H9 (cell line): Measurements from ENCODE around the gene DMBT1. TPM values are rescaled to one million over a fixed set of nuclear protein-coding genes. Genes with fewer than 3 reads are reported as not detected.

Source experiments
- DNase-seq: peaks from one replicate; pipeline ENCODE4 v3.0.0-alpha.2; 2017
- H2AFZ ChIP-seq: one replicate; pipeline ENCODE4 v1.6.1; 2013; ENCODE audit warnings: mild to moderate bottlenecking, low read length, control low read depth, moderate library complexity
- H2AK5ac ChIP-seq: 2 replicates; pipeline ENCODE4 v1.6.1; 2013; ENCODE audit warnings: low read length, control low read depth, mixed read lengths; ENCODE audit not compliant: insufficient read length
- H2BK120ac ChIP-seq: one replicate; pipeline ENCODE4 v1.6.1; 2013; ENCODE audit warnings: low read depth, mild to moderate bottlenecking, low read length, control low read depth, inconsistent platforms; ENCODE audit not compliant: poor library complexity, severe bottlenecking
- H2BK12ac ChIP-seq: 2 replicates; pipeline ENCODE4 v1.6.1; 2013; ENCODE audit warnings: low read length, control low read depth, mixed read lengths, low read depth; ENCODE audit not compliant: insufficient read length
- H2BK15ac ChIP-seq: 2 replicates; pipeline ENCODE4 v1.6.1; 2013; ENCODE audit warnings: low read depth, low read length, control low read depth
- H2BK20ac ChIP-seq: one replicate; pipeline ENCODE4 v1.6.1; 2013; ENCODE audit warnings: low read depth, mild to moderate bottlenecking, low read length, control low read depth, inconsistent platforms; ENCODE audit not compliant: poor library complexity, severe bottlenecking
- H2BK5ac ChIP-seq: 2 replicates; pipeline ENCODE4 v1.6.1; 2013; ENCODE audit warnings: low read length, control low read depth, mixed read lengths; ENCODE audit not compliant: insufficient read length
- H3K14ac ChIP-seq: 2 replicates; pipeline ENCODE4 v1.6.1; 2013; ENCODE audit warnings: low read length, control low read depth; ENCODE audit not compliant: insufficient read depth
- H3K18ac ChIP-seq: 2 replicates; pipeline ENCODE4 v1.6.1; 2013; ENCODE audit warnings: low read depth, mild to moderate bottlenecking, mixed read lengths, low read length, control low read depth; ENCODE audit not compliant: insufficient read length
- H3K23ac ChIP-seq: 2 replicates; pipeline ENCODE4 v1.6.1; 2013; ENCODE audit warnings: low read length, control low read depth, mixed read lengths, low read depth; ENCODE audit not compliant: insufficient read length
- H3K23me2 ChIP-seq: 2 replicates; pipeline ENCODE4 v1.6.1; 2013; ENCODE audit warnings: low read depth, mild to moderate bottlenecking, mixed read lengths, low read length, control low read depth; ENCODE audit not compliant: insufficient read length, poor library complexity, severe bottlenecking
- H3K27ac ChIP-seq: 2 replicates; pipeline ENCODE4 v1.5.1; 2013; ENCODE audit warnings: low read length, control low read depth, mixed read lengths, low read depth; ENCODE audit not compliant: insufficient read length
- H3K27me3 ChIP-seq: 2 replicates; pipeline ENCODE4 v1.6.1; 2013; ENCODE audit warnings: low read length, control low read depth, inconsistent platforms; ENCODE audit not compliant: insufficient read depth
- H3K4ac ChIP-seq: 2 replicates; pipeline ENCODE4 v1.6.1; 2013; ENCODE audit warnings: low read depth, mild to moderate bottlenecking, control low read depth, inconsistent platforms, low read length, moderate library complexity
- H3K4me1 ChIP-seq: 2 replicates; pipeline ENCODE4 v1.6.1; 2013; ENCODE audit warnings: low read length, control low read depth, inconsistent platforms; ENCODE audit not compliant: insufficient read depth
- H3K4me2 ChIP-seq: 2 replicates; pipeline ENCODE4 v1.6.1; 2013; ENCODE audit warnings: low read length, control low read depth, mixed read lengths; ENCODE audit not compliant: insufficient read length, insufficient read depth
- H3K56ac ChIP-seq: 2 replicates; pipeline ENCODE4 v1.6.1; 2013; ENCODE audit warnings: low read depth, mild to moderate bottlenecking, mixed read lengths, low read length, control low read depth; ENCODE audit not compliant: insufficient read length
- H3K79me1 ChIP-seq: 2 replicates; pipeline ENCODE4 v1.6.1; 2013; ENCODE audit warnings: low read depth, mild to moderate bottlenecking, moderate library complexity, low read length, control low read depth, inconsistent platforms; ENCODE audit not compliant: insufficient read depth, poor library complexity, severe bottlenecking
- H3K79me2 ChIP-seq: 2 replicates; pipeline ENCODE4 v1.6.1; 2013; ENCODE audit warnings: low read length, control low read depth, inconsistent platforms; ENCODE audit not compliant: insufficient read depth
- H3K9ac ChIP-seq: 2 replicates; pipeline ENCODE4 v1.6.1; 2013; ENCODE audit warnings: low read length, control low read depth, mixed read lengths; ENCODE audit not compliant: insufficient read length; ENCODE audit errors: extremely low read depth
- H3K9me3 ChIP-seq: one replicate; pipeline ENCODE4 v1.6.1; 2013; ENCODE audit warnings: low read depth, low read length, inconsistent platforms; ENCODE audit not compliant: control insufficient read depth
- H3T11ph ChIP-seq: one replicate; pipeline ENCODE4 v1.6.1; 2013; ENCODE audit warnings: mild to moderate bottlenecking, low read length, control low read depth, inconsistent platforms
- H4K20me1 ChIP-seq: one replicate; pipeline ENCODE4 v1.6.1; 2013; ENCODE audit not compliant: control insufficient read depth, insufficient read length, insufficient read depth
- H4K5ac ChIP-seq: 2 replicates; pipeline ENCODE4 v1.6.1; 2013; ENCODE audit warnings: low read depth, mild to moderate bottlenecking, mixed read lengths, low read length, control low read depth; ENCODE audit not compliant: insufficient read length
- H4K8ac ChIP-seq: replicated peaks from 2 replicates; pipeline ENCODE4 v1.6.1; 2013; ENCODE audit warnings: low read length, control low read depth, mixed read lengths, low read depth; ENCODE audit not compliant: insufficient read length
- H4K91ac ChIP-seq: 2 replicates; pipeline ENCODE4 v1.6.1; 2013; ENCODE audit warnings: low read depth, mild to moderate bottlenecking, moderate library complexity, mixed read lengths, low read length, control low read depth; ENCODE audit not compliant: insufficient read length
- H3K27ac Mint-ChIP-seq, 3 experiments: 2 replicates in 2 of 3; 3 replicates in 1 of 3; pipeline ENCODE4 v1.8.0; 2020 to 2021; ENCODE audit warnings: mixed read lengths in 3 of 3, mild to moderate bottlenecking in 1 of 3, moderate library complexity in 1 of 3
- H3K27me3 Mint-ChIP-seq: 2 replicates; pipeline ENCODE4 v1.8.0; 2021; ENCODE audit warnings: low read depth, mild to moderate bottlenecking, moderate library complexity, mixed read lengths
- H3K36me3 Mint-ChIP-seq, 3 experiments: 2 replicates in 2 of 3; 3 replicates in 1 of 3; pipeline ENCODE4 v1.8.0; 2020 to 2021; ENCODE audit warnings: low read depth in 3 of 3, mixed read lengths in 3 of 3; ENCODE audit not compliant: insufficient read depth in 1 of 3
- H3K4me1 Mint-ChIP-seq, 2 experiments: 2 replicates each; pipeline ENCODE4 v1.8.0; 2020; ENCODE audit warnings: mixed read lengths in 2 of 2
- H3K4me3 Mint-ChIP-seq, 2 experiments: 2 replicates in 1 of 2; 3 replicates in 1 of 2; pipeline ENCODE4 v1.8.0; 2020 to 2021; ENCODE audit warnings: mild to moderate bottlenecking in 2 of 2, mixed read lengths in 2 of 2, moderate library complexity in 1 of 2
- H3K9me3 Mint-ChIP-seq, 2 experiments: 2 replicates in 1 of 2; 3 replicates in 1 of 2; pipeline ENCODE4 v1.8.0; 2020; ENCODE audit warnings: mild to moderate bottlenecking in 2 of 2, mixed read lengths in 2 of 2, moderate library complexity in 1 of 2
- WGBS: extraction: QIAGEN DNeasy Blood & Tissue Kit; methylation state at CpG from one replicate; pipeline ENCODE4 v1.1.7; 2013; ENCODE audit warnings: missing lambda C conversion rate, low lambda C conversion rate, mixed read lengths; ENCODE audit not compliant: insufficient read length; ENCODE audit errors: extremely low coverage; 5-methylcytosine and 5-hydroxymethylcytosine counted together
- total RNA-seq: library from RNA; stranded (reverse); gene quantifications from 2 replicates; pipeline ENCODE4 v1.2.1, GENCODE V29; 2021
- TF ChIP-seq, protein P1 (sequence below): fragments of 200-600 bp; sonication (generic); conservative IDR thresholded peaks from 3 replicates; pipeline ENCODE4 v1.8.0; 2021; ENCODE audit warnings: antibody characterized with exemption, mild to moderate bottlenecking

DMBT1 gene
- total RNA-seq, 1 experiment from 2014 or later: 0.04 TPM

GRCh38 chr10:122646511-122647382, 86.2 kb downstream of the DMBT1 start:
- Histone ChIP-seq H3K27ac (no peak overlapping the region), H2BK12ac (no peak overlapping the region), H3K23me2 (no peaks in the 10 kb centered on the region), H2BK120ac (no peak overlapping the region), H3K23ac (no peak overlapping the region), H3K27me3 (no peaks in the 10 kb centered on the region), H2BK20ac (no peak overlapping the region), H2BK5ac (no peak overlapping the region), H3K9me3 (no peaks in the 10 kb centered on the region), H4K8ac (no peak overlapping the region), H3K9ac (no peak overlapping the region), H3K4me1 (no peaks in the 10 kb centered on the region), H3T11ph (no peak overlapping the region), H2BK15ac (no peak overlapping the region), H3K4me2 (no peak overlapping the region), H2AFZ (no peak overlapping the region), H3K79me2 (no peaks in the 10 kb centered on the region), H4K91ac (no peak overlapping the region), H3K18ac (no peak overlapping the region), H3K79me1 (no peaks in the 10 kb centered on the region), H3K14ac (no peak overlapping the region), H4K5ac (no peak overlapping the region), H3K56ac (no peak overlapping the region), H3K4ac (no peak overlapping the region), H2AK5ac (no peak overlapping the region), H4K20me1 (no peaks in the 10 kb centered on the region)
- Mint-ChIP-seq H3K9me3 (no peaks in the 10 kb centered on the region; a peak in 1 of 5 replicates), H3K4me3 (no peak overlapping the region), H3K27me3 (no peaks in the 10 kb centered on the region; the same call in none of the 2 replicates), H3K27ac (no peak overlapping the region), H3K4me1 (peaks cover 0 to 3% of the 10 kb centered on the region in 2 experiments; a peak in 2 of 4 replicates), H3K36me3 (no peaks in the 10 kb centered on the region)
- DNase-seq: no peak
- TF ChIP-seq, protein P1, sequence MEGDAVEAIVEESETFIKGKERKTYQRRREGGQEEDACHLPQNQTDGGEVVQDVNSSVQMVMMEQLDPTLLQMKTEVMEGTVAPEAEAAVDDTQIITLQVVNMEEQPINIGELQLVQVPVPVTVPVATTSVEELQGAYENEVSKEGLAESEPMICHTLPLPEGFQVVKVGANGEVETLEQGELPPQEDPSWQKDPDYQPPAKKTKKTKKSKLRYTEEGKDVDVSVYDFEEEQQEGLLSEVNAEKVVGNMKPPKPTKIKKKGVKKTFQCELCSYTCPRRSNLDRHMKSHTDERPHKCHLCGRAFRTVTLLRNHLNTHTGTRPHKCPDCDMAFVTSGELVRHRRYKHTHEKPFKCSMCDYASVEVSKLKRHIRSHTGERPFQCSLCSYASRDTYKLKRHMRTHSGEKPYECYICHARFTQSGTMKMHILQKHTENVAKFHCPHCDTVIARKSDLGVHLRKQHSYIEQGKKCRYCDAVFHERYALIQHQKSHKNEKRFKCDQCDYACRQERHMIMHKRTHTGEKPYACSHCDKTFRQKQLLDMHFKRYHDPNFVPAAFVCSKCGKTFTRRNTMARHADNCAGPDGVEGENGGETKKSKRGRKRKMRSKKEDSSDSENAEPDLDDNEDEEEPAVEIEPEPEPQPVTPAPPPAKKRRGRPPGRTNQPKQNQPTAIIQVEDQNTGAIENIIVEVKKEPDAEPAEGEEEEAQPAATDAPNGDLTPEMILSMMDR: no peak
- WGBS: no CpG with 5 or more reads among the region's 10 CpGs
